HCT116 (cell line): ENCODE results near the gene SAC3D1.

Experiments used
- POLR2A ChIP-seq: IDR thresholded peaks from 2 replicates; pipeline ENCODE4 v1.7.0; 2011; ENCODE audit warnings: borderline replicate concordance; ENCODE audit not compliant: insufficient read depth, insufficient read length; ENCODE audit errors: extremely low read depth
- POLR2AphosphoS5 ChIP-seq: IDR thresholded peaks from 2 replicates; pipeline ENCODE4 v1.6.1; 2011; ENCODE audit warnings: mild to moderate bottlenecking, low read depth, low read length, moderate library complexity
- YY1 ChIP-seq: IDR thresholded peaks from 2 replicates; pipeline ENCODE4 v1.6.1; 2011; ENCODE audit warnings: low read length, low read depth, moderate library complexity, mild to moderate bottlenecking; ENCODE audit not compliant: insufficient replicate concordance; ENCODE audit errors: extremely low read depth
- TF ChIP-seq, protein P1 (sequence below), 3 experiments: fragments of 200-600 bp in 1 of 3; sonication (generic) in 1 of 3; IDR thresholded peaks in 2 of 3; conservative IDR thresholded peaks in 1 of 3; 2 replicates each; pipeline ENCODE4 v1.5.1; 2012 to 2017; ENCODE audit warnings: low read depth in 2 of 3, low read length in 2 of 3, antibody characterized with exemption in 1 of 3, borderline replicate concordance in 1 of 3, control low read depth in 1 of 3, mild to moderate bottlenecking in 1 of 3, mixed read lengths in 1 of 3, mixed run types in 1 of 3, moderate library complexity in 1 of 3; ENCODE audit not compliant: insufficient read depth in 1 of 3

DNA sequence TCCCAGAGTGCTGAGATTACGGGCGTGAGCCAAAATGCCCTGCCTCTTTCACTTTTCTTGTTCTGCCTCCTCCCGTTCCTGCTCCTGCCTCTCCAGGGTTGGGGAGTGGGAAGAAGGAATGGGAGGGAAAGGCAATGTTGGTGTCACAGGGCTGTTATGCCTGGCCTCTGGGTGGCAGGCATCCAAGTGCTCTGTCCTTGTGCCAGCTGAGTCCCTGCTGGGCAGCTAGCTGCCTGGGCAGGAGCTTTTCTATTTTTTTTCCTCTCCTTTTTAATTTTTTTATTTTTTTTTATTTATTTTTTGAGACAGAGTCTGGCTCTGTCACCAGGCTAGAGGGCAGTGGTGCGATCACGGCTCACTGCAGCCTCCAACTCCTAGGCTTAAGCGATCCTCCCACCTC lies 4.1 kb upstream of the SAC3D1 start:
- TF ChIP-seq, protein P1, sequence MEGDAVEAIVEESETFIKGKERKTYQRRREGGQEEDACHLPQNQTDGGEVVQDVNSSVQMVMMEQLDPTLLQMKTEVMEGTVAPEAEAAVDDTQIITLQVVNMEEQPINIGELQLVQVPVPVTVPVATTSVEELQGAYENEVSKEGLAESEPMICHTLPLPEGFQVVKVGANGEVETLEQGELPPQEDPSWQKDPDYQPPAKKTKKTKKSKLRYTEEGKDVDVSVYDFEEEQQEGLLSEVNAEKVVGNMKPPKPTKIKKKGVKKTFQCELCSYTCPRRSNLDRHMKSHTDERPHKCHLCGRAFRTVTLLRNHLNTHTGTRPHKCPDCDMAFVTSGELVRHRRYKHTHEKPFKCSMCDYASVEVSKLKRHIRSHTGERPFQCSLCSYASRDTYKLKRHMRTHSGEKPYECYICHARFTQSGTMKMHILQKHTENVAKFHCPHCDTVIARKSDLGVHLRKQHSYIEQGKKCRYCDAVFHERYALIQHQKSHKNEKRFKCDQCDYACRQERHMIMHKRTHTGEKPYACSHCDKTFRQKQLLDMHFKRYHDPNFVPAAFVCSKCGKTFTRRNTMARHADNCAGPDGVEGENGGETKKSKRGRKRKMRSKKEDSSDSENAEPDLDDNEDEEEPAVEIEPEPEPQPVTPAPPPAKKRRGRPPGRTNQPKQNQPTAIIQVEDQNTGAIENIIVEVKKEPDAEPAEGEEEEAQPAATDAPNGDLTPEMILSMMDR (IDR thresholded peaks at IDR 0.05 in 2 of 3, conservative IDR thresholded peaks at IDR 0.05 in 1 of 3; ENCODE audit: borderline replicate concordance in 1 of 3, insufficient read depth in 1 of 3, low read depth in 2 of 3, low read length in 2 of 3), result no peak
- no peak for TF ChIP-seq POLR2A
- TF ChIP-seq YY1, result no peak
- no peak for TF ChIP-seq POLR2AphosphoS5
